ENCODE data around the gene TRIM56. TPM values are rescaled to one million over a fixed set of nuclear protein-coding genes. Genes with fewer than 3 reads are reported as not detected.

TRIM56 gene
- total RNA-seq, 1 experiment from 2014 or later = 23.1 TPM

GRCh38 chr7:101114492-101114891, 29.2 kb downstream of the TRIM56 start:
- Mint-ChIP-seq H3K27ac (no peak overlapping the region), H3K4me3 (no peak overlapping the region), H3K36me3 (no peaks in the 10 kb centered on the region), H3K27me3 (ENCODE audit: low read depth) (no peaks in the 10 kb centered on the region; the same call in 1 of the 2 replicates), H3K9me3 (no peaks in the 10 kb centered on the region), H3K4me1 (0 out of 2 replicates have a peak, but pooled peaks cover under 1% of the 10 kb centered on the region)
- POLR2A ChIA-PET = no interaction called here
- DNase-seq (ENCODE audit: low spot score) (no peak), ATAC-seq (no peak)
- CTCF ChIA-PET = interaction anchor here (0.7 kb wide), 1 partner anchor 78 kb away, joined by 3 read pairs; no protein-coding TSS in a partner anchor
- TF ChIP-seq CBFB (CRISPR knock-in tag; IDR thresholded peaks at IDR 0.05; ENCODE audit: low read depth) (no peak), ZNF232 (CRISPR knock-in tag; IDR thresholded peaks at IDR 0.05) (no peak), ERG (CRISPR knock-in tag; IDR thresholded peaks at IDR 0.05) (no peak), SP1 (CRISPR knock-in tag; conservative IDR thresholded peaks at IDR 0.05) (no peak), AFF4 (CRISPR knock-in tag; IDR thresholded peaks at IDR 0.05; ENCODE audit: borderline replicate concordance) (no peak), ZNF281 (CRISPR knock-in tag; IDR thresholded peaks at IDR 0.05) (no peak), HMGXB4 (CRISPR knock-in tag; IDR thresholded peaks at IDR 0.05) (no peak), ZSCAN18 (CRISPR knock-in tag; IDR thresholded peaks at IDR 0.05) (no peak), ZNF121 (CRISPR knock-in tag; IDR thresholded peaks at IDR 0.05) (no peak), ZNF416 (CRISPR knock-in tag; IDR thresholded peaks at IDR 0.05) (no peak), NFATC4 (CRISPR knock-in tag; IDR thresholded peaks at IDR 0.05) (no peak), IRF2 (CRISPR knock-in tag; IDR thresholded peaks at IDR 0.05; ENCODE audit: borderline replicate concordance, low read depth) (no peak), RELA (CRISPR knock-in tag; IDR thresholded peaks at IDR 0.05; ENCODE audit: borderline replicate concordance) (no peak), USF2 (CRISPR knock-in tag; IDR thresholded peaks at IDR 0.05) (no peak), FOXK1 (CRISPR knock-in tag; IDR thresholded peaks at IDR 0.05) (no peak)
- TF ChIP-seq, protein P1, sequence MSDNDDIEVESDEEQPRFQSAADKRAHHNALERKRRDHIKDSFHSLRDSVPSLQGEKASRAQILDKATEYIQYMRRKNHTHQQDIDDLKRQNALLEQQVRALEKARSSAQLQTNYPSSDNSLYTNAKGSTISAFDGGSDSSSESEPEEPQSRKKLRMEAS (CRISPR knock-in tag; IDR thresholded peaks at IDR 0.05) = no peak
- TF ChIP-seq, protein P2, sequence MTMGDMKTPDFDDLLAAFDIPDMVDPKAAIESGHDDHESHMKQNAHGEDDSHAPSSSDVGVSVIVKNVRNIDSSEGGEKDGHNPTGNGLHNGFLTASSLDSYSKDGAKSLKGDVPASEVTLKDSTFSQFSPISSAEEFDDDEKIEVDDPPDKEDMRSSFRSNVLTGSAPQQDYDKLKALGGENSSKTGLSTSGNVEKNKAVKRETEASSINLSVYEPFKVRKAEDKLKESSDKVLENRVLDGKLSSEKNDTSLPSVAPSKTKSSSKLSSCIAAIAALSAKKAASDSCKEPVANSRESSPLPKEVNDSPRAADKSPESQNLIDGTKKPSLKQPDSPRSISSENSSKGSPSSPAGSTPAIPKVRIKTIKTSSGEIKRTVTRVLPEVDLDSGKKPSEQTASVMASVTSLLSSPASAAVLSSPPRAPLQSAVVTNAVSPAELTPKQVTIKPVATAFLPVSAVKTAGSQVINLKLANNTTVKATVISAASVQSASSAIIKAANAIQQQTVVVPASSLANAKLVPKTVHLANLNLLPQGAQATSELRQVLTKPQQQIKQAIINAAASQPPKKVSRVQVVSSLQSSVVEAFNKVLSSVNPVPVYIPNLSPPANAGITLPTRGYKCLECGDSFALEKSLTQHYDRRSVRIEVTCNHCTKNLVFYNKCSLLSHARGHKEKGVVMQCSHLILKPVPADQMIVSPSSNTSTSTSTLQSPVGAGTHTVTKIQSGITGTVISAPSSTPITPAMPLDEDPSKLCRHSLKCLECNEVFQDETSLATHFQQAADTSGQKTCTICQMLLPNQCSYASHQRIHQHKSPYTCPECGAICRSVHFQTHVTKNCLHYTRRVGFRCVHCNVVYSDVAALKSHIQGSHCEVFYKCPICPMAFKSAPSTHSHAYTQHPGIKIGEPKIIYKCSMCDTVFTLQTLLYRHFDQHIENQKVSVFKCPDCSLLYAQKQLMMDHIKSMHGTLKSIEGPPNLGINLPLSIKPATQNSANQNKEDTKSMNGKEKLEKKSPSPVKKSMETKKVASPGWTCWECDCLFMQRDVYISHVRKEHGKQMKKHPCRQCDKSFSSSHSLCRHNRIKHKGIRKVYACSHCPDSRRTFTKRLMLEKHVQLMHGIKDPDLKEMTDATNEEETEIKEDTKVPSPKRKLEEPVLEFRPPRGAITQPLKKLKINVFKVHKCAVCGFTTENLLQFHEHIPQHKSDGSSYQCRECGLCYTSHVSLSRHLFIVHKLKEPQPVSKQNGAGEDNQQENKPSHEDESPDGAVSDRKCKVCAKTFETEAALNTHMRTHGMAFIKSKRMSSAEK (CRISPR knock-in tag; IDR thresholded peaks at IDR 0.05; ENCODE audit: borderline replicate concordance) = no peak
- TF ChIP-seq, protein P3, sequence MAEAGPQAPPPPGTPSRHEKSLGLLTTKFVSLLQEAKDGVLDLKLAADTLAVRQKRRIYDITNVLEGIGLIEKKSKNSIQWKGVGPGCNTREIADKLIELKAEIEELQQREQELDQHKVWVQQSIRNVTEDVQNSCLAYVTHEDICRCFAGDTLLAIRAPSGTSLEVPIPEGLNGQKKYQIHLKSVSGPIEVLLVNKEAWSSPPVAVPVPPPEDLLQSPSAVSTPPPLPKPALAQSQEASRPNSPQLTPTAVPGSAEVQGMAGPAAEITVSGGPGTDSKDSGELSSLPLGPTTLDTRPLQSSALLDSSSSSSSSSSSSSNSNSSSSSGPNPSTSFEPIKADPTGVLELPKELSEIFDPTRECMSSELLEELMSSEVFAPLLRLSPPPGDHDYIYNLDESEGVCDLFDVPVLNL (CRISPR knock-in tag; IDR thresholded peaks at IDR 0.05; ENCODE audit: borderline replicate concordance, low read depth) = no peak
